HepG2 (cell line): Measurements from ENCODE around the gene CHST14. TPM values are rescaled to one million over a fixed set of nuclear protein-coding genes. Genes with fewer than 3 reads are reported as not detected.

Experiments
- DNMT1 ChIP-seq: sonication (generic); formaldehyde crosslinking; IDR thresholded peaks from 2 replicates; pipeline ENCODE4 v1.5.1; 2020; ENCODE audit warnings: mild to moderate bottlenecking, missing genetic modification reagents
- DPF2 ChIP-seq: sonication (generic); formaldehyde crosslinking; IDR thresholded peaks from 2 replicates; pipeline ENCODE4 v1.4.0; 2020; ENCODE audit warnings: mild to moderate bottlenecking, low read depth, missing genetic modification reagents, borderline replicate concordance
- ETV5 ChIP-seq: IDR thresholded peaks from 2 replicates; pipeline ENCODE4 v1.6.1; 2018; ENCODE audit warnings: missing biosample characterization, missing genetic modification reagents, inconsistent platforms, borderline replicate concordance
- FOXO1 ChIP-seq: sonication (generic); formaldehyde crosslinking; IDR thresholded peaks from 2 replicates; pipeline ENCODE4 v1.4.0; 2020; ENCODE audit warnings: missing genetic modification reagents
- GABPA ChIP-seq, 2 experiments: IDR thresholded peaks; 2 replicates each; pipeline ENCODE4 v1.6.1; 2011 to 2016; ENCODE audit warnings: low read depth in 2 of 2, low read length in 1 of 2, missing biosample characterization in 1 of 2, missing genetic modification characterization in 1 of 2
- HIVEP1 ChIP-seq: sonication (generic); formaldehyde crosslinking; IDR thresholded peaks from 2 replicates; pipeline ENCODE4 v1.4.0; 2020; ENCODE audit warnings: mild to moderate bottlenecking, missing genetic modification reagents
- KMT2B ChIP-seq: IDR thresholded peaks from 2 replicates; pipeline ENCODE4 v1.6.1; 2016; ENCODE audit warnings: missing genetic modification reagents, missing compliant biosample characterization
- MTF2 ChIP-seq: sonication (generic); formaldehyde crosslinking; IDR thresholded peaks from 2 replicates; pipeline ENCODE4 v1.5.0; 2020; ENCODE audit warnings: missing genetic modification reagents, borderline replicate concordance
- NFKB2 ChIP-seq: sonication (generic); formaldehyde crosslinking; IDR thresholded peaks from 2 replicates; pipeline ENCODE4 v1.4.0; 2020; ENCODE audit warnings: missing genetic modification reagents, borderline replicate concordance
- PAX8 ChIP-seq: sonication (generic); formaldehyde crosslinking; IDR thresholded peaks from 2 replicates; pipeline ENCODE4 v1.8.0; 2022; ENCODE audit warnings: mild to moderate bottlenecking, missing genetic modification reagents, borderline replicate concordance
- RFX5 ChIP-seq: IDR thresholded peaks from 2 replicates; pipeline ENCODE4 v1.6.1; 2011; ENCODE audit warnings: low read depth, low read length, improper control_type of control experiment
- SMAD9 ChIP-seq: sonication (generic); formaldehyde crosslinking; IDR thresholded peaks from 2 replicates; pipeline ENCODE4 v1.5.1; 2020; ENCODE audit warnings: mild to moderate bottlenecking, missing genetic modification reagents
- SYNCRIP ChIP-seq: fragments of 200-400 bp; formaldehyde crosslinking; IDR thresholded peaks from 2 replicates; pipeline ENCODE4 v1.6.1; 2018; ENCODE audit warnings: mild to moderate bottlenecking, low read depth, low read length; ENCODE audit not compliant: insufficient read depth
- TAF1 ChIP-seq: sonication (generic); formaldehyde crosslinking; IDR thresholded peaks from 2 replicates; pipeline ENCODE4 v1.4.0; 2020; ENCODE audit warnings: missing genetic modification reagents
- TBX3 ChIP-seq: fragments of 450-650 bp; IDR thresholded peaks from 2 replicates; pipeline ENCODE4 v1.6.1; 2017; ENCODE audit warnings: antibody characterized with exemption, mild to moderate bottlenecking, inconsistent platforms, borderline replicate concordance
- TCF7 ChIP-seq: sonication (generic); IDR thresholded peaks from 2 replicates; pipeline ENCODE4 v1.6.1; 2016; ENCODE audit warnings: antibody characterized with exemption, low read depth
- TEAD2 ChIP-seq: sonication (generic); formaldehyde crosslinking; IDR thresholded peaks from 2 replicates; pipeline ENCODE4 v1.9.0; 2021; ENCODE audit warnings: missing genetic modification reagents
- TEF ChIP-seq: sonication (generic); formaldehyde crosslinking; IDR thresholded peaks from 2 replicates; pipeline ENCODE4 v1.5.0; 2020; ENCODE audit warnings: missing genetic modification reagents
- ZNF256 ChIP-seq: sonication (generic); formaldehyde crosslinking; conservative IDR thresholded peaks from 2 replicates; pipeline ENCODE4 v1.4.0; 2020; ENCODE audit warnings: missing genetic modification reagents
- ZNF44 ChIP-seq: sonication (generic); formaldehyde crosslinking; IDR thresholded peaks from 2 replicates; pipeline ENCODE4 v1.5.1; 2020; ENCODE audit warnings: mild to moderate bottlenecking, missing genetic modification reagents
- ZNF720 ChIP-seq: sonication (generic); formaldehyde crosslinking; IDR thresholded peaks from 2 replicates; pipeline ENCODE4 v1.4.0; 2020; ENCODE audit warnings: missing genetic modification reagents
- ZNF768 ChIP-seq: sonication (generic); formaldehyde crosslinking; IDR thresholded peaks from 2 replicates; pipeline ENCODE4 v1.4.0; 2020; ENCODE audit warnings: missing genetic modification reagents
- ZXDC ChIP-seq: sonication (generic); formaldehyde crosslinking; IDR thresholded peaks from 2 replicates; pipeline ENCODE4 v1.5.0; 2020; ENCODE audit warnings: mild to moderate bottlenecking, missing genetic modification reagents
- polyA plus RNA-seq, 8 experiments: library from polyadenylated mRNA; depleted of rRNA in 3 of 8; stranded (reverse) in 7 of 8; unstranded in 1 of 8; fragments of >200 nt; fragmentation: Illumina TruSeq in 4 of 8; extraction: Trizol in 4 of 8; gene quantifications; 2 replicates each; pipeline versions ENCODE4 v1.2.1 to v1.2.3, GENCODE V29; 2011 to 2016; ENCODE audit warnings: low read depth in 4 of 8, missing spikeins in 1 of 8, mixed read lengths in 1 of 8; ENCODE audit not compliant: insufficient read depth in 1 of 8
- total RNA-seq, 5 experiments: library from RNA; depleted of rRNA; stranded (reverse); fragments of >200 nt; fragmentation: Illumina TruSeq; extraction: Trizol; gene quantifications; 2 replicates each; pipeline ENCODE4 v1.2.3, GENCODE V29; 2016; ENCODE audit warnings: low read depth in 1 of 5
- TF ChIP-seq, protein P1 (sequence below): sonication (generic); formaldehyde crosslinking; IDR thresholded peaks from 2 replicates; pipeline ENCODE4 v1.4.0; 2020; ENCODE audit warnings: missing genetic modification reagents
- TF ChIP-seq, protein P2 (sequence below): IDR thresholded peaks from 2 replicates; pipeline ENCODE4 v1.6.1; 2016

CHST14 gene
- total and polyA plus RNA-seq, 2 of the 13 experiments (the other 11 are each of a cell fraction or from before 2014, with no cell fraction given) = 8.9 to 12.4 TPM

GRCh38 chr15:40470423-40471104 lies at the start of gene CHST14 (continued):
- no peak for TF ChIP-seq ZXDC (CRISPR knock-in tag)
- no peak for TF ChIP-seq KMT2B
- no peak for TF ChIP-seq ZNF256 (CRISPR knock-in tag)
- no peak for TF ChIP-seq MTF2
- no peak for TF ChIP-seq TBX3
- TF ChIP-seq SMAD9 (CRISPR knock-in tag) = no peak
- no peak for TF ChIP-seq DNMT1 (CRISPR knock-in tag)
- no peak for TF ChIP-seq ETV5 (CRISPR knock-in tag)
- TF ChIP-seq, protein P1, sequence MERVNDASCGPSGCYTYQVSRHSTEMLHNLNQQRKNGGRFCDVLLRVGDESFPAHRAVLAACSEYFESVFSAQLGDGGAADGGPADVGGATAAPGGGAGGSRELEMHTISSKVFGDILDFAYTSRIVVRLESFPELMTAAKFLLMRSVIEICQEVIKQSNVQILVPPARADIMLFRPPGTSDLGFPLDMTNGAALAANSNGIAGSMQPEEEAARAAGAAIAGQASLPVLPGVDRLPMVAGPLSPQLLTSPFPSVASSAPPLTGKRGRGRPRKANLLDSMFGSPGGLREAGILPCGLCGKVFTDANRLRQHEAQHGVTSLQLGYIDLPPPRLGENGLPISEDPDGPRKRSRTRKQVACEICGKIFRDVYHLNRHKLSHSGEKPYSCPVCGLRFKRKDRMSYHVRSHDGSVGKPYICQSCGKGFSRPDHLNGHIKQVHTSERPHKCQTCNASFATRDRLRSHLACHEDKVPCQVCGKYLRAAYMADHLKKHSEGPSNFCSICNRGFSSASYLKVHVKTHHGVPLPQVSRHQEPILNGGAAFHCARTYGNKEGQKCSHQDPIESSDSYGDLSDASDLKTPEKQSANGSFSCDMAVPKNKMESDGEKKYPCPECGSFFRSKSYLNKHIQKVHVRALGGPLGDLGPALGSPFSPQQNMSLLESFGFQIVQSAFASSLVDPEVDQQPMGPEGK (CRISPR knock-in tag) = 0 out of 2 replicates have a peak, but pooled peaks have one; percentile 38
- TF ChIP-seq PAX8 (CRISPR knock-in tag) = no peak
- TF ChIP-seq ZNF768 (CRISPR knock-in tag) = 0 out of 2 replicates have a peak, but pooled peaks have one; percentile 16
- no peak for TF ChIP-seq DPF2
- no peak for TF ChIP-seq SYNCRIP
- no peak for TF ChIP-seq TCF7
- no peak for TF ChIP-seq ZNF720 (CRISPR knock-in tag)
- TF ChIP-seq TEAD2 = no peak
- TF ChIP-seq ZNF44 (CRISPR knock-in tag) = no peak
- TF ChIP-seq, protein P2, sequence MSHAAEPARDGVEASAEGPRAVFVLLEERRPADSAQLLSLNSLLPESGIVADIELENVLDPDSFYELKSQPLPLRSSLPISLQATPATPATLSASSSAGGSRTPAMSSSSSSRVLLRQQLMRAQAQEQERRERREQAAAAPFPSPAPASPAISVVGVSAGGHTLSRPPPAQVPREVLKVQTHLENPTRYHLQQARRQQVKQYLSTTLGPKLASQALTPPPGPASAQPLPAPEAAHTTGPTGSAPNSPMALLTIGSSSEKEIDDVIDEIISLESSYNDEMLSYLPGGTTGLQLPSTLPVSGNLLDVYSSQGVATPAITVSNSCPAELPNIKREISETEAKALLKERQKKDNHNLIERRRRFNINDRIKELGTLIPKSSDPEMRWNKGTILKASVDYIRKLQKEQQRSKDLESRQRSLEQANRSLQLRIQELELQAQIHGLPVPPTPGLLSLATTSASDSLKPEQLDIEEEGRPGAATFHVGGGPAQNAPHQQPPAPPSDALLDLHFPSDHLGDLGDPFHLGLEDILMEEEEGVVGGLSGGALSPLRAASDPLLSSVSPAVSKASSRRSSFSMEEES = no peak
- no peak for TF ChIP-seq HIVEP1
- TF ChIP-seq TAF1 (CRISPR knock-in tag) = peak; percentile 43; the same call in 1 of the 2 replicates
- peak; percentile 65 for TF ChIP-seq GABPA (IDR thresholded peaks at IDR 0.05; ENCODE audit: low read depth, low read length)
- peak; percentile 19; the same call in 1 of the 2 replicates for TF ChIP-seq GABPA (CRISPR knock-in tag; IDR thresholded peaks at IDR 0.05; ENCODE audit: low read depth)
- peak; percentile 49; the same call in 1 of the 2 replicates for TF ChIP-seq NFKB2 (CRISPR knock-in tag)
- TF ChIP-seq FOXO1 = no peak
- no peak for TF ChIP-seq TEF (CRISPR knock-in tag)
- no peak for TF ChIP-seq RFX5
